Measurements from ENCODE around the gene TMEM158.

Gene TMEM158

DNA sequence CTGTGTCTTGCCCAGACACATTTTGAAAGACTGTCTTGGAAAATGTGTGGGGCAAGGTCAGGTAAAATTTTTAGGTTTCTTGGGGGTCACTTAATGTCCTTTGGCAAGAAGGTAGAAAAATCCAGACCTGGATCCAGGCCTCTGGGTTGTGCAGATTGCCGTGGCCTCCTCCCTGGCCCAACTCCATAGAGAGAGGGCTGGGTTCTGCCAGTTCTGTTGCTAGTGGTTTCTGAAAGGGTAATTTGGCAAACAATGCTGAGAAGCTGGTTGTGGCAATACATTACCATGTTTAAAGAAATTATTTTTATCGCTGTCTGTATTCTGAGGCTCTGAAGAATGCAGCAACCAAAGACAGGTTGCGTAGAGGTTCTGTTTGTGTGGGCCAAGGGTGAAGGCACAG, 20.2 kb upstream of the TMEM158 start:
- TF ChIP-seq, protein P1, sequence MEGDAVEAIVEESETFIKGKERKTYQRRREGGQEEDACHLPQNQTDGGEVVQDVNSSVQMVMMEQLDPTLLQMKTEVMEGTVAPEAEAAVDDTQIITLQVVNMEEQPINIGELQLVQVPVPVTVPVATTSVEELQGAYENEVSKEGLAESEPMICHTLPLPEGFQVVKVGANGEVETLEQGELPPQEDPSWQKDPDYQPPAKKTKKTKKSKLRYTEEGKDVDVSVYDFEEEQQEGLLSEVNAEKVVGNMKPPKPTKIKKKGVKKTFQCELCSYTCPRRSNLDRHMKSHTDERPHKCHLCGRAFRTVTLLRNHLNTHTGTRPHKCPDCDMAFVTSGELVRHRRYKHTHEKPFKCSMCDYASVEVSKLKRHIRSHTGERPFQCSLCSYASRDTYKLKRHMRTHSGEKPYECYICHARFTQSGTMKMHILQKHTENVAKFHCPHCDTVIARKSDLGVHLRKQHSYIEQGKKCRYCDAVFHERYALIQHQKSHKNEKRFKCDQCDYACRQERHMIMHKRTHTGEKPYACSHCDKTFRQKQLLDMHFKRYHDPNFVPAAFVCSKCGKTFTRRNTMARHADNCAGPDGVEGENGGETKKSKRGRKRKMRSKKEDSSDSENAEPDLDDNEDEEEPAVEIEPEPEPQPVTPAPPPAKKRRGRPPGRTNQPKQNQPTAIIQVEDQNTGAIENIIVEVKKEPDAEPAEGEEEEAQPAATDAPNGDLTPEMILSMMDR (IDR thresholded peaks at IDR 0.05; ENCODE audit: low read depth, low read length, missing control alignments): no peak
- no peak for DNase-seq (ENCODE audit: low read depth)
- no peak overlapping the region for H3K4me3 ChIP-seq (ENCODE audit: low read depth, low read length)

DNA sequence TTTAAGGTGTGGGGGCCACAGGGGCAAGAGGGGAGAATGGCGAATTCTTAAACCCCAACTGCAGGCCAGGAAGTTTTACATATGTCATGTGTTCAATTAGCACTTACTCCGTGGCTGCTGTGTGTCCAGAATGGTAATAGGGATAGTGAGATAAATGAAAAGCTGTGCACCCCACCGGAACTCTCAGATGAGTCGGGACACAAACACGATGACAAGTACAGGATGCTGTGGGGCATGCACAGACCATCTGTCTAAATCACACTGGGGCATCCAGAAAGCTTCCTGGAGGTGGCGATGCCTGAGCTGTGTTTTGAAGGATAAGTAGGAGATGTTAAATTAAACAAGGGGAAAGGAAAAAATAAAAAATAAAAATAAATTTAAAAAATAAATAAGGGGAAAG, 18.3 kb upstream of the TMEM158 start:
- H3K4me3 ChIP-seq (ENCODE audit: low read depth, low read length): no peak overlapping the region
- no peak for DNase-seq (ENCODE audit: low read depth)
- TF ChIP-seq, protein P1 (IDR thresholded peaks at IDR 0.05; ENCODE audit: low read depth, low read length, missing control alignments): no peak

DNA sequence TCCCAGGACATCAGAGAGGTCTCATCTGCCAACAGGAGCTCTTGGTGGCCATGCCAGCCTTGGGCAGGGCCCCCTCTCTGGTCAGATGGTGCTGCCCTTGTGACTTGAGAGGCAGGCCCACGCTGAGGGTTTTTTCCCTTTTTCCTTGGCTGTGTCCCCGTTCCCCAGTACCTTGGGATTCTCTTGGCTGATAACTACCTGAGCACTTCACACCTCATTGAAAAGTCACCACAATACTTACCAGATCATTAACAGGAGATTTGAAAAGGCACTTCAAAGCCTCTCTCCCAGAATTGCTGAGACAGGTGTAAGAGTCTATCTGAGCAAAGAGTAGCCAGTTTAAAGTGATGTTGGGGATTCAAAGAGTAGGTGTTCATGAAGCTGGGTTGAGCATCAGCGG, 15.1 kb upstream of the TMEM158 start:
- no peak overlapping the region for H3K4me3 ChIP-seq (ENCODE audit: low read depth, low read length)
- no peak for DNase-seq (ENCODE audit: low read depth)
- TF ChIP-seq, protein P1 (IDR thresholded peaks at IDR 0.05; ENCODE audit: low read depth, low read length, missing control alignments): no peak

DNA sequence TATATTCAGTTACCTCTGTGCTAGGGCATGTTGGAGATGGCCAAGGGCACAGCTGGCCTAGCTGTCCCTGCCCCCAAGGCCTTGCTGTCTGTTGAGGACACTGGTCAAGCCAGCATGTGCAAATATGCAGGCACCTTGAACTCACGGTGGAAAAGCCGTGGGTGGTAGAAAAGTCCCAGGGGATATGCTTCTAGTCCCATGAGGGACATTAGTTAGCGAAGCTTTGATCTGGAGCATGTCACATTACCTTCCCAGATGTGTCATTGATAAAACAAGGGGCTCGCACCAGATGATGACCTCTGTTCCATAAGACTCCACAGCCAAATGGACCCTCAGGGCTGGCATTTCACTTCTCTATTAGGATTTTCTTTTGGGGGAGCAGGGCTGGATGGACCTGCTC, 14.2 kb upstream of the TMEM158 start:
- no peak overlapping the region for H3K4me3 ChIP-seq (ENCODE audit: low read depth, low read length)
- TF ChIP-seq, protein P1 (IDR thresholded peaks at IDR 0.05; ENCODE audit: low read depth, low read length, missing control alignments): no peak
- no peak for DNase-seq (ENCODE audit: low read depth)

DNA sequence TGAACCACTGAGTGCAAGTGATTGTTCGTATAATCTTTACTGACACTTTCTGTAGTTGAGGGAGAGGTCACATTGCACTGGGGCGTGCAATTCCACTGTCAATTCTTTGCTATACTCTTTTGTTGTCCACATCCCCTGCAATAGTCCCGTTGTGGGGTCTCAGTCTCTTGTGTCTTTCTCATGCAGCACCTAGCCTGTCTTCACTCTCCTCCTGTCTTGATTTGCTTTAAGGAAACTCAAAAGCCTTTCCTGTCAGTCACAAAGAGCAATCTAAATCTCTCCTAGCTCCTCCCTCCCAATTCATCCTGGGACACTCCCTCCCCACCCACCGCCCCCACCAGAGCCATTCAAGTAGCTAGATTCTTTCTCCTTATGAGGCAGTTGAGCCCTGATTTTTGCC, 13.2 kb upstream of the TMEM158 start:
- H3K4me3 ChIP-seq (ENCODE audit: low read depth, low read length): no peak overlapping the region
- TF ChIP-seq, protein P1 (IDR thresholded peaks at IDR 0.05; ENCODE audit: low read depth, low read length, missing control alignments): no peak

DNA sequence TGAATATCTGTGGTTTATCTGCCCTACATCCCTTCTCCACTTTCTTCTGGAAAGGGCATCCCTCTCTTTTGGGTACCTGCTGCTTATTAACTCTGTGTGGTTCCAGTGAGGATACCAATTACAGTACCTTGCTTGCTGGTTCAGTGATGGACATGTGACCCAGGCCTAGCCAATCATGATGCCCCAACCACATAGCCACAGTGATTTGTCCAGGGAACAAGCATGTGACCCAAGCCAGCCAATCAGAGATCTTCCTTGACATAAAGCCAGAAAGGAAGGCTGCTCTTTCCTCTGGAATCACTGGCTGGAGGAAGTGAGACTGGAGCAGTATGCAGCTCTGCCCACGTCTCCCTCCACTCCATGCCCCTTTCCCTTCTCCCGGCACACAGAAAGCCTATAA, 10.9 kb upstream of the TMEM158 start:
- DNase-seq (ENCODE audit: low read depth): no peak
- TF ChIP-seq, protein P1 (IDR thresholded peaks at IDR 0.05; ENCODE audit: low read depth, low read length, missing control alignments): no peak
- H3K4me3 ChIP-seq (ENCODE audit: low read depth, low read length): no peak overlapping the region

More for the DNA sequence above, 13.2 kb upstream of the TMEM158 start:
- no peak for DNase-seq (ENCODE audit: low read depth)

DNA sequence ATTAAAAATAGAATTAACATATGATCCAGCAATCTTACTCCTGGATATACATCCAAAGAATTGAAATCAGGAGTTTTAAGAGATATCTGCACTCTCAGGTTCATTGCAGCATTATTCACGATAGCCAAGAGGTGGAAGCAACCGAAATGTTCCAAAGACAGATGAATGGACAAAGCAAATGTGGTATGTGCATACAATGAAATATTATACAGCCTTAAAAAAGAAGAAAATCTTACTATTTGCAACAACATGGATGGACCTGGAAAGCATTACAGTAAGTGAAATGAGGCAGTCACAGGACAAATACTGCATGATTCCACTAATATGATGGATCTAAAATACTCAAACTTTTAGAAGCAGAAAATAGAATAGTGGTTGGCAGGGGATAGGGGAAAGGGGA, 9.3 kb upstream of the TMEM158 start:
- DNase-seq (ENCODE audit: low read depth): no peak
- no peak overlapping the region for H3K4me3 ChIP-seq (ENCODE audit: low read depth, low read length)
- TF ChIP-seq, protein P1 (IDR thresholded peaks at IDR 0.05; ENCODE audit: low read depth, low read length, missing control alignments): no peak
